Hematopoietic multipotent progenitor cell treated with erythropoietin and hydrocortisone succinate and interleukin-3 and kit ligand, for 17 days (in vitro differentiated cells): ENCODE data around the gene FBXL5.
"Not testable (repeated sequence)": the region's sequence is repeated elsewhere in the genome, so short reads cannot be mapped to it uniquely, and the experiment has no call there.

Experiments
- DNase-seq: peaks from one replicate; pipeline ENCODE4 v3.0.0-alpha.2; 2015; ENCODE audit warnings: low spot score

FBXL5 gene

DNA sequence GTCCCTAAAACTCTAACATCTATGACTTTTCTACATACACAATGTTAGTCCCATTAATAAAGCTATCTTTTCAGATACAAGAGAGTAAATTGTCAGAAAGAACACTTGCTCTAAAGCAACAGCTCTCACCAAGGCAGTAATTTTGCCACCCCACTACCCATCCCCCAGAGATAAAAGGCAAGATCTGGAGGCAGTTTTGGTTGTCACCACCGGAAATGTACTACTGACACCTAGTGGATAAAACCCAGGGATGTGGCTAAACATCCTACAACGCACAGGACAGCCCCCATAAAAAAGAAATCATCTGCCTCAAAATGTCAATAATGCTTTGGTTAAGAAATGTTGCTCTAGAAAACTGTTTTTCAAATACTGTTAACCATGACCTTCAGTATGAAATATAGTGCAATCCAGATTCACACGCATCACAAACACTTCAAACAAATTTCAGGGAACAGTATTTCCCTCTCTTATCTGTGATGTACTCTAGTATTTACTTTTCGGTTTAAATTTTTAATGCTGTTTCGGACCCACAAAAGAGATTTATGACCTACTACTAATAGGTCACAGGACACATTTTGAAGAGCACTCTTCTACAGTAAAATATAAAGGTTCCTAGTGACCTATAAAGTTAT, 5.1 kb downstream of the FBXL5 start:
- DNase-seq = peak; percentile 83

GRCh38 chr4:15648600-15648999, 6.6 kb downstream of the FBXL5 start:
- no peak for DNase-seq

GRCh38 chr4:15638418-15638817, 16.7 kb downstream of the FBXL5 start:
- DNase-seq = no peak

- DNase-seq = no peak
Observed at GRCh38 chr4:15636818-15637217, 18.3 kb downstream of the FBXL5 start.

- DNase-seq = not testable (repeated sequence)
Observed at GRCh38 chr4:15617407-15617806, 37.8 kb downstream of the FBXL5 start.

- not testable (repeated sequence) for DNase-seq
Observed at GRCh38 chr4:15614891-15615290, 40.3 kb downstream of the FBXL5 start.

- DNase-seq = no peak
Observed at GRCh38 chr4:15612136-15612535, 43.0 kb downstream of the FBXL5 start.

DNA sequence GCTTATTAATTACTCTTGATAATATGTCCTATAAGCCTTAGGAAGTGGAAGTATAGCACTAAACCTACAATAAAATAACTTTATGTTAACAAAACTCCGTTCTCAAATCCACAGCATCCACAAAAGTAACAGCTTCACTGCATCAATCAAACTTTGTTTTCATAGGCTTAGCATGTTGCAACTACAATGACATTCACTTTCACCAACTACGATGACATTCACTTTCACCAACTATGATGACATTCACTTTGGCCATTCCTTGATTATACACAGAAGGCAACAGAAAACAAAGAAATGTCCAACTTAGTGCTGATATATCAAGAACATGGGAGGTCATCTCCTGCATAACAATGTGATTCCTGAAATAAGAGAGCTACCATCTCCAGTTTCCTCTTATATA, 44.3 kb downstream of the FBXL5 start:
- no peak for DNase-seq

- no peak for DNase-seq
Observed at GRCh38 chr4:15605537-15605936, 49.6 kb downstream of the FBXL5 start.

GRCh38 chr4:15601862-15602261, 53.3 kb downstream of the FBXL5 start:
- DNase-seq = no peak

DNA sequence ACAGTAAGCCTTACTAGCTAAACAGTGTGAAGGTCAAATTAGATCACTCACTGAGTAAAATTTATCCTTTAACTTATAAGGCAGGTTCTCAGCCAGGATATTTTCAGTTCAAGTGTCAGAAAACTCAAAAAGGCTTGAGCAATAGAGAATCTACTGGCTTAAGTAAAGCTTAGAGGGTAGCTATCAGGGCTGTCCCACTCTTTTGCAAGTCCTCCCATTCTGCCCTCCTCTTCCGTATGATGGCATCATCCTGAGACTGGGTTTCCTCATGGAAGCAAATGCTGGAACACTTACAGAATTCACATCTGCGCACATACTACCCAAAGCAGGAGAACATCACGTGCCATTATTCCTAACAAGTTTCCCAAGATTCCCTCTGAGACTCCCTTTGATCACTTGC, 55.0 kb downstream of the FBXL5 start:
- no peak for DNase-seq

- no peak for DNase-seq
Observed at GRCh38 chr4:15598644-15599043, 56.5 kb downstream of the FBXL5 start.

DNA sequence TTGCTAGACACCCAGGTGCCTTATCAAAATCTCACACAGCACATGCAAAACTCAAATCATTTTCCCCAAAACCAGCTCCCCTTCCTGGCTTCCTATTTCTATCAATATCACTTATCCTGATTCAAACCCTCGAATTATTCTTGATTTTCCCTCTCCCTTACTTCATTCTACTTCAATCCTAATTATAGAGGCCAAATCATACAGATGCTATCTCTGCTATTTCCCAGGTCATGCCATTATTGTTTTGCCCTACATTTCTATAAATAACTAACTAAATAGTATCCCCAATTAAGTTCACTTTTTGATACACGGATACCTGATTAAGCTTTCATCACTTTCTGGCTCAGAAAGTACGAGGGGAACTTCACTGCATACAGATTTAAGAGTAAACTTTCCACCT, 62.4 kb downstream of the FBXL5 start:
- DNase-seq = no peak

GRCh38 chr4:15587649-15588048, 67.5 kb downstream of the FBXL5 start:
- no peak for DNase-seq

DNA sequence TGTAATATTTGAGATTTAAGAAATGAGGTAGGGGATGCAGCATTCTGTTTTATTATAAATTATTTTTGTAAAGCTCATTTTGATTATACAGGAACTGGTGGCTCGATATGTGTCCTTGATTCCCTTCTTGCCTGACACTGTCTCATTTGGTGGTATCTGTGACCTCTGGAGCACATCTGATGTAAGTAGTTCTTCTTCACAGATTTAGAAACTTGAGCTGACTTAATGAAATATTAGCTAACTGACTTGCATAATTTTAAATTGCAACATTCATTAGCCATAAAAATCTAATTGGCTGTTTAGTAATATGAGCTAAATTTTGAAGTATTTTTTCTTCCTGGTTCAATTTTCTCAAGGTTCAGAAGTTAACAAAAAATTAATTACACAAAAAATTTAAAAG, 69.1 kb downstream of the FBXL5 start:
- DNase-seq = no peak

- no peak for DNase-seq
Observed at GRCh38 chr4:15585331-15585730, 69.8 kb downstream of the FBXL5 start.

- no peak for DNase-seq
Observed at GRCh38 chr4:15584785-15585184, 70.4 kb downstream of the FBXL5 start.

DNA sequence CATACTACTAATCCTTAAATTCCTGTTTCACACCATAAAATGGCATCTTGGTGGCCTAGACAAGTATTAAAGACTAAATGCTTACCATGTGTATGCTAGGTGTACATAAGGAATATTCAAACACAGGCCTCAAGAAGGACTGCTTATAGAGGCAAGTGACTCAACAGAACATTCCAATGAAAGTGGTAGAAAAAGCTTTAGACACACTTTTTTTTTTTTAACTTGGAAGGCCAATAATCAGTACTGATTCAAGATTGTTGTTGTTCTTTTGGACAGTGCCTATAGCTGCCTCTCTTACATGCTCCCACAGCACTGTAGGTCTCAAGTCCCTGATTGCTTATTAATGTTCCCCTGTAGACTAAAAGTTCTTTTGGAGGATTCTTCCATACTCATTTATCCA, 77.6 kb downstream of the FBXL5 start:
- DNase-seq = no peak

GRCh38 chr4:15575966-15576365, 79.2 kb downstream of the FBXL5 start:
- DNase-seq = no peak

DNA sequence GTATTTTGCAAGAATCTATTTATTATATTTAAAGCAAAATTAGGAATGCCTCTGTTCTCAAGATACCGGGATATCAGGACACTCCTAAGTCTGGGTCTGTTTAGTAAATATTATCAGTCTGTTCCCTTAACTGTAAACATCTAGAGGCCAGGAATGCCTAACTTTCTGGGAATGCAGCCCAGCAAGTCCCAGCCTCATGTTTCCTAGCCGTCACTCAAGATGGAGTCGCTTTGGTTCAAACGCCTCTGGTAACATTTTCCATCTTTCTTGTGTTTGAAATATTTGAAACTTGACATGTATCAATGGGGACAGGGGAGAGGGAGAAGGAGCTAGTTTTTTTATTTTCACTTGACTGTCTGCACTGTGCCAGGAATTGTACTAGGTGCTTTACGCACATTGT, 85.4 kb downstream of the FBXL5 start:
- no peak for DNase-seq

GRCh38 chr4:15568821-15569220, 86.3 kb downstream of the FBXL5 start:
- DNase-seq = no peak

GRCh38 chr4:15563871-15564270, 91.3 kb downstream of the FBXL5 start:
- no peak for DNase-seq

DNA sequence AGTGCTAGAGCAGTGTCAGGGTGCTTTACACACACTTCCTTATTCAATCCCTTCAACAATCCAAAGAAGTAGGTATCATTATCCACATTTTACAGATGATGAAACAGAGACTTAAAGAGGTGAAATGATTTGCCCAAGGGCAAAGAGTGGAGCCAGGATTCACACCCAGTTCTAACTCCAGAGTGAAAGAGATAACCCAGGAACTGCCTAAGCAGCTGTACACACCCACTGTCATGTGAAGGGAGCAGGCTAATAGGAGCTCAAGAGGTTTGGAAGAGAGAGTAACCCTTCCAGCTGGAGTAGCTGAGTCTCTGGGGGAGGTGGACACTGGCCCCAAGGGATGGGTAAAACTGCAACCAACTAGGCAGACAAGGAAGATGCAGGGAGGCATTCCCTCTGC, 92.5 kb downstream of the FBXL5 start:
- no peak for DNase-seq

DNA sequence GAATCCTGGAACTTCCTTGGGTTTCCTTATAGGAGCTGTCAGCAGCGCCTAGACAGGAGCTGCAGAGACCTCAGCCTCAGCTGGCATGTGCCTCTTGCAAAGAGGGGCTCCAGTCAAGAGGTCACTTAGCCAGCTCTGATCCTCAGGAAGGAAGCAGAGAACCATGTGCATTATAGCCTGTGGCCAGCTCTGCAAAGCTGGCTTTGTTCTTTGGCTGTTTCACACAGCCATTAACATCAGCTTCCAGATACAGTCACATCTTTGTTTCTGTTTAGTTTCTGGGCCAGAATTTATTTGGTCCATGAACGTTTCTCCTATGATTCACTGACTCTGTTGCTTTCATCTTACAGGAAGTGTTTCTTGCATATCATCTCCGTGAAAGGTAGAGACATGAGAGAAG, 93.0 kb downstream of the FBXL5 start:
- no peak for DNase-seq

- no peak for DNase-seq
Observed at GRCh38 chr4:15558561-15558960, 96.6 kb downstream of the FBXL5 start.
